Stimulated activated CD4-positive, alpha-beta T cell treated with anti-CD3 and anti-CD28 coated beads, Interleukin-12 subunit alpha, Interleukin-12 subunit beta, amount 100 ng/mL, for 48 hours (primary cell): Measurements from ENCODE around the gene PITPNB.

Experiments used
- DNase-seq, 3 donors: peaks; one replicate each; pipeline ENCODE4 v3.0.0-alpha.2; 2020; ENCODE audit warnings: low read depth in 2 of 3, low spot score in 1 of 3

Gene PITPNB

GRCh38 chr22:27804470-27805297 lies 114.4 kb downstream of the PITPNB start:
- peak in 2 of 3 donors; percentile 35 to 57 for DNase-seq

GRCh38 chr22:27803841-27804415 lies 115.1 kb downstream of the PITPNB start:
- no peak for DNase-seq

- DNase-seq = no peak
Observed at GRCh38 chr22:27802346-27803073, 116.5 kb downstream of the PITPNB start.
